HEK293T (cell line): ENCODE results near the gene LIX1.
"Not testable (repeated sequence)": the region's sequence is repeated elsewhere in the genome, so short reads cannot be mapped to it uniquely, and the experiment has no call there.

ENCODE experiments used
- CTCF ChIA-PET: fragments of 350-600 bp; formaldehyde crosslinking; extraction: SDS; loops from one replicate; lab custom pipeline; 2021; ENCODE audit warnings: antibody characterized with exemption, inconsistent platforms; lab: Yijun Ruan, JAX
- POLR2A ChIA-PET: fragments of 350-600 bp; formaldehyde crosslinking; extraction: SDS; loops from one replicate; lab custom pipeline; 2020; ENCODE audit warnings: antibody characterized with exemption, inconsistent platforms; lab: Yijun Ruan, JAX
- DNase-seq: peaks from one replicate; pipeline ENCODE4 v3.0.0; 2012; ENCODE audit warnings: mixed read lengths; ENCODE audit errors: extremely low spot score
- ARNT ChIP-seq: fragments of 450-650 bp; IDR thresholded peaks from 2 replicates; pipeline ENCODE4 v1.6.1; 2017; ENCODE audit warnings: mild to moderate bottlenecking
- BHLHE40 ChIP-seq: fragments of 450-650 bp; IDR thresholded peaks from 2 replicates; pipeline ENCODE4 v1.6.1; 2016; ENCODE audit warnings: mild to moderate bottlenecking, moderate library complexity, borderline replicate concordance
- CTBP1 ChIP-seq: fragments of 450-650 bp; IDR thresholded peaks from 2 replicates; pipeline ENCODE4 v1.6.1; 2016; ENCODE audit warnings: borderline replicate concordance
- ELF4 ChIP-seq: fragments of 450-650 bp; IDR thresholded peaks from 2 replicates; pipeline ENCODE4 v1.6.1; 2017; ENCODE audit warnings: antibody characterized with exemption
- FOXK2 ChIP-seq: fragments of 450-650 bp; IDR thresholded peaks from 2 replicates; pipeline ENCODE4 v1.6.1; 2016; ENCODE audit warnings: mild to moderate bottlenecking
- FOXM1 ChIP-seq: fragments of 450-650 bp; IDR thresholded peaks from 2 replicates; pipeline ENCODE4 v1.6.1; 2017; ENCODE audit warnings: mild to moderate bottlenecking, borderline replicate concordance
- HDGF ChIP-seq: fragments of 450-650 bp; IDR thresholded peaks from 2 replicates; pipeline ENCODE4 v1.6.1; 2017; ENCODE audit warnings: antibody characterized with exemption, borderline replicate concordance
- L3MBTL2 ChIP-seq: fragments of 450-650 bp; conservative IDR thresholded peaks from 2 replicates; pipeline ENCODE4 v1.6.1; 2016; ENCODE audit warnings: mild to moderate bottlenecking
- LEF1 ChIP-seq: fragments of 450-650 bp; IDR thresholded peaks from 2 replicates; pipeline ENCODE4 v1.6.1; 2017; ENCODE audit warnings: mild to moderate bottlenecking, borderline replicate concordance
- NFRKB ChIP-seq: fragments of 450-650 bp; IDR thresholded peaks from 2 replicates; pipeline ENCODE4 v1.6.1; 2016; ENCODE audit warnings: mild to moderate bottlenecking, moderate library complexity
- PKNOX1 ChIP-seq: fragments of 450-650 bp; IDR thresholded peaks from 2 replicates; pipeline ENCODE4 v1.6.1; 2016
- SP1 ChIP-seq: fragments of 450-650 bp; IDR thresholded peaks from 2 replicates; pipeline ENCODE4 v1.6.1; 2017
- SUZ12 ChIP-seq: fragments of 450-650 bp; IDR thresholded peaks from 2 replicates; pipeline ENCODE4 v1.6.1; 2016; ENCODE audit warnings: mild to moderate bottlenecking
- TARDBP ChIP-seq: fragments of 450-650 bp; IDR thresholded peaks from 2 replicates; pipeline ENCODE4 v1.6.1; 2016
- ZNF384 ChIP-seq: fragments of 450-650 bp; IDR thresholded peaks from 2 replicates; pipeline ENCODE4 v1.6.1; 2016

Gene LIX1

DNA sequence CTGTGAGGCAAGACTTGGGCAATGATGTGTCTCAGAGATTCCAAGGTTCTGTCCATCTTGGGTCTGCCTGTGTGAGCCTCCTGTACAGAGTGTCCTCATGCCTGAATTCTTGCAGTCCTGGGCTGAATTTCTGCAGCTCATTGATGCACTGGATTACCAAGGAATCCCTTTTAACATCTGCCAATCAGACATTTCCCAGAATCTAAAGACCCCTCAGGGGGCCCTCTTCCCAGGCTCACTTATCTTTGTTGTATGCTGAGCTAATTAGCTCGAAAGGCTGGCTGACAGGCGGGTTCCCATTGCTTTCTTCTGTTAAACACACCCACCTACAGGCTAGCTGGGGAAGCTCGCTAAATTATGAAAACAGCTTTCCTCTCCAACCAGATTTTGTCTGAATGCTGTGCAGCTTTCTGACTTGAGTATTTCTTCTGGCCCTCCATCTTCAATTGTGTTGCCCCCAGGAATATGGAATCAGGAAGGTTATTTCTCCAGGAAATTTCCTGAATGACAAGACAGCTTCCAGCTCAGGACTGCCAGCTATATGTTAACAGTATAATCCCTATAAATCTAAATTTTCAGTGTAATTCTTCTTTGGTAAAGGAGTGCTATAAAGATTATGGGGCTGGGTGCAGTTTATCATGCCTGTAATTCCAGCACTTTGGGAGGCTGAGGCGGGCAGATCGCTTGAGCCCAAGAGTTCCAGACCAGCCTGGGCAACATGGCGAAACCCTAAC lies at the start of gene LIX1:
Gene LIX1, minus strand, starts transcription at position 91 of the 734 bp plus-strand sequence. Its CDS starts 35 bp downstream, at position 56.
- ChIA-PET CTCF (interaction anchor here (0.5 to 2.7 kb wide), 21 partner anchors 8 to 494 kb away, joined by 3 to 21 read pairs (median 4); no protein-coding TSS in a partner anchor), POLR2A (interaction anchor here (0.9 kb wide), 1 partner anchor 81 kb away, joined by 4 read pairs; no protein-coding TSS in a partner anchor)
- peak; percentile 68 for DNase-seq
- TF ChIP-seq PKNOX1 (peak; percentile 54), LEF1 (no peak)

DNA sequence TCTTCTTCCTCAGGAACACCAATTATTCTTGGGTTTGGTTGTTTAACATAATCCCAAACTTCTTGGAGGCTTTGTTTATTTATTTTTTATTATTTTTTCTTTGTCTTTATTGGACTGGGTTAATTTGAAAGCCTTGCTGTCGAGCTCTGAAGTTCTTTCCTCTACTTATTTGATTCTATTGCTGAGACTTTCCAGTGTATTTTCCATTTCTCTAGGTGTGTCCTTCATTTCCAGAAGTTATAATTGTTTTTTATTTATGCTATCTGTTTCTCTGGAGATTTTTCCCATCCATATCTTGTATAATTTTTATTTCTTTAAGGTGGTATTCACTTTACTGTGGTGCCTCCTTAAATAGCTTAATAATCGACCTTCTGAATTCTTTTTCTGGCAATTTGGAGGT lies 49.5 kb upstream of the LIX1 start:
- CTCF ChIA-PET, result no interaction called here
- DNase-seq, result no peak
- TF ChIP-seq FOXK2 (no peak), SUZ12 (no peak), NFRKB (no peak), SP1 (no peak), L3MBTL2 (no peak), PKNOX1 (no peak), ARNT (no peak), FOXM1 (no peak), BHLHE40 (no peak), LEF1 (no peak), TARDBP (no peak)
- POLR2A ChIA-PET, result interaction anchor here (2.8 kb wide), 1 partner anchor 9 kb away, joined by 12 read pairs; the partner anchor contains the start of gene RIOK2

- POLR2A ChIA-PET, DNase-seq, CTCF ChIA-PET: not testable (repeated sequence)
Observed at GRCh38 chr5:97189523-97189922, 47.1 kb upstream of the LIX1 start.

DNA sequence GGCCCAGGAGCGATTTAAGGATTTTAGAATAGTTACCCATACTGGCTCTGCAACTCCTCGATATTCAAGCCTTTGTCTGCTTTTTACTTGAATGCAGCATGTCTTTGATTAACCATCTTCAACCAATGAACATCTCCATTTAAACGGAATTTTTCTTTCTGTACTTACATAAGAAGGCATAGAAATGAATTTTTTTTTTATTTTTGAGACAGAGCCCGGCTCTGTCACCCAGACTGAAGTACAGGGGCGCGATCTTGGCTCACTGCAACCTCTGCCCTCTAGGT lies 41.5 kb upstream of the LIX1 start:
- POLR2A ChIA-PET, result interaction anchor here (1.0 to 2.4 kb wide), 3 partner anchors 9 to 20 kb away, joined by 4 to 12 read pairs (median 5); no protein-coding TSS in a partner anchor
- no peak for DNase-seq
- CTCF ChIA-PET, result no interaction called here
- TF ChIP-seq BHLHE40 (no peak), SUZ12 (no peak), L3MBTL2 (no peak; the same call in 1 of the 2 replicates)

GRCh38 chr5:97183100-97183929 lies 40.9 kb upstream of the LIX1 start, which contains the start of gene RIOK2:
RIOK2 (minus strand) TSS chr5:97183247; CDS start chr5:97183191, 56 bp downstream.
- ChIA-PET POLR2A (interaction anchor here (1.0 to 2.4 kb wide), 4 partner anchors 9 to 21 kb away, joined by 4 to 12 read pairs (median 4); no protein-coding TSS in a partner anchor), CTCF (no interaction called here)
- DNase-seq, result peak; percentile 89
- TF ChIP-seq L3MBTL2 (peak; percentile 100), CTBP1 (no peak), ARNT (peak; percentile 45; the same call in 1 of the 2 replicates), FOXK2 (no peak), SUZ12 (no peak), NFRKB (no peak), PKNOX1 (peak; percentile 57)

DNA sequence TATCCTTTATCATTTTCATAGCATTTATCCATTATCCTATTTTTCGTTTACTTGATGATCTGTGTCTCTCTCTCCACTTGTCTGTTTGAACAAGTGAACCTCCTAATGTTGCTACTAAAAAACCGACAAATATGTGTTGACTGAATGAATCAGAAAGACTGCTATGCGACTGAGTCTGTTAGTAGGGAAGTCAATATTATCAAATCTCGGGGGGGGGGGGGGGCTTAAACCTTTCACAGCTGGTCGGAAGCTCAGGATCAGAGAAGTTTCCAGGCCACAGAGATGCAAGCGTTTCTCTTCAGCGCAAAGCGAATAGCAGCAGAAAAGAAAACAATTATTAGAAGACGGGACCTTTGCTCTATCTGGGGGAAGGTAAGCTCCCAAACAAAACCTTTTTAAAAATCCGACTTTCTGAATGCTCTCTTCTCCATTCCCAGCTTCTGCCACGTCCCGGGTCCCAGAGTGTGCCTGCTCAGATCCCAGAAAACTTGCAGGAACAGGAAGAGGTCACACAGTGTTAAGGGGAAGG lies 40.2 kb upstream of the LIX1 start:
- ChIA-PET POLR2A (interaction anchor here (1.1 to 2.4 kb wide), 4 partner anchors 10 to 21 kb away, joined by 3 to 12 read pairs (median 4); no protein-coding TSS in a partner anchor), CTCF (no interaction called here)
- DNase-seq, result no peak
- TF ChIP-seq TARDBP, result no peak
- no peak for TF ChIP-seq ARNT

GRCh38 chr5:97181856-97182545 lies 39.6 kb upstream of the LIX1 start:
- TF ChIP-seq FOXK2 (no peak), BHLHE40 (no peak), SP1 (no peak), NFRKB (no peak), ZNF384 (no peak), CTBP1 (no peak), TARDBP (no peak), ARNT (no peak), PKNOX1 (no peak), HDGF (no peak), SUZ12 (no peak), ELF4 (no peak), FOXM1 (no peak)
- ChIA-PET POLR2A (interaction anchor here (1.1 to 2.4 kb wide), 4 partner anchors 9 to 22 kb away, joined by 3 to 12 read pairs (median 4); no protein-coding TSS in a partner anchor), CTCF (no interaction called here)
- DNase-seq, result no peak

- POLR2A ChIA-PET, DNase-seq, CTCF ChIA-PET: not testable (repeated sequence)
Observed at GRCh38 chr5:97179457-97179856, 37.0 kb upstream of the LIX1 start.
